Effector CD4-positive, alpha-beta T cell (primary cell): ENCODE results near the gene PTCH2.
"Not testable (repeated sequence)": the region's sequence is repeated elsewhere in the genome, so short reads cannot be mapped to it uniquely, and the experiment has no call there.

ENCODE experiments used
- DNase-seq: peaks from one replicate; pipeline ENCODE4 v3.0.0-alpha.2; 2020

PTCH2 gene

DNA sequence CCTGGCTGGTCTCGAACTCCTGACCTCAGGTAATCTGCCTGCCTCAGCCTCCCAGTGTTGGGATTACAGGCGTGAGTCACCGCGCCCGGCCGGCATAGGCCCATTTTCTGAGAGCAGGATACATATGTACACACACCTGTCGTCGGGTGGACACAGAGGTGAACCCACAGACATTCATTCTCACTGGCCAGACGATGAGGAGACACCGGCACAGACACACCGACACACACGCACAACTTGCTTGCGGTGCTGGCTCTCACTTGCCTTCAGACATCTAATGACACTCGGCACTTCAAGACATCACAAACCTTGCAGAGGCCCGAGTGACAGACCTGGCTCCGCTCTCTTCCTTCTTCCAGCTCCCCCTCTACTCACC lies 579 bp downstream of the PTCH2 start:
- no peak for DNase-seq

DNA sequence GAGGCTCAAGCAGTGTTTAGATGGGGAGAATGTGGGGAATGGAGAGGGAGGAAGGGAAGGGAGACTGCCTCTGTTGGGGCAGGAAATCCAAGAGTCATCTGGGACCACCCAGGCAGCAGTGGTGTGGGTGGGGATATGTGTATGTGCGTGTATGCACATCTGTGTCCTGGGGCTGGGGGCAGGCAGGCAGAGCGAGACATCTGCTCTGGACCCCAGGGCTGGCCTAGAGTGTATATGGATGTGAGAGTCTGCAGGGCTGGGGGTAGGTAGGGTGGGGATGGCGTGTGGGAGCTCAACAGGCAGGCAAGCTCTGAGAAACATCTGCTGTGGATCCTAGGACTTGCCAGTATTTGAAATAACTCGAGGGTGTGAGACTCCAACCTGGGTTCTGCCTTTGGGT lies 3.5 kb downstream of the PTCH2 start:
- no peak for DNase-seq

DNA sequence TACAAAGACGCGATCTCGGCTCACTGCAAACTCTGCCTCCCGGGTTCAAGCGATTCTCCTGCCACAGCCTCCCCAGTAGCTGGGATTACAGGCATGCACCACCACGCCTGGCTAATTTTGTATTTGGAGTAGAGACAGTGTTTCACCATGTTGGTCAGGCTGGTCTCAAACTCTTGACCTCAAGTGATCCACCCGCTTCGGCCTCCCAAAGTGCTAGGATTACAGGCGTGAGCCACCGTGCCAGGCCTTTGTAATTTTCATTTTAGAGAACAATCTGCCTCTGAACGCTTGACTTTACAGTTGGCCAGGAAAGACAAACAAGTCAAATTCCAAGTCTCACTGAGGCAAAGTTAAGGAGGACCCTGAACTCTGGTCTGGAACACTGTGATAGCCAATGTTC lies 4.8 kb downstream of the PTCH2 start:
- not testable (repeated sequence) for DNase-seq

DNA sequence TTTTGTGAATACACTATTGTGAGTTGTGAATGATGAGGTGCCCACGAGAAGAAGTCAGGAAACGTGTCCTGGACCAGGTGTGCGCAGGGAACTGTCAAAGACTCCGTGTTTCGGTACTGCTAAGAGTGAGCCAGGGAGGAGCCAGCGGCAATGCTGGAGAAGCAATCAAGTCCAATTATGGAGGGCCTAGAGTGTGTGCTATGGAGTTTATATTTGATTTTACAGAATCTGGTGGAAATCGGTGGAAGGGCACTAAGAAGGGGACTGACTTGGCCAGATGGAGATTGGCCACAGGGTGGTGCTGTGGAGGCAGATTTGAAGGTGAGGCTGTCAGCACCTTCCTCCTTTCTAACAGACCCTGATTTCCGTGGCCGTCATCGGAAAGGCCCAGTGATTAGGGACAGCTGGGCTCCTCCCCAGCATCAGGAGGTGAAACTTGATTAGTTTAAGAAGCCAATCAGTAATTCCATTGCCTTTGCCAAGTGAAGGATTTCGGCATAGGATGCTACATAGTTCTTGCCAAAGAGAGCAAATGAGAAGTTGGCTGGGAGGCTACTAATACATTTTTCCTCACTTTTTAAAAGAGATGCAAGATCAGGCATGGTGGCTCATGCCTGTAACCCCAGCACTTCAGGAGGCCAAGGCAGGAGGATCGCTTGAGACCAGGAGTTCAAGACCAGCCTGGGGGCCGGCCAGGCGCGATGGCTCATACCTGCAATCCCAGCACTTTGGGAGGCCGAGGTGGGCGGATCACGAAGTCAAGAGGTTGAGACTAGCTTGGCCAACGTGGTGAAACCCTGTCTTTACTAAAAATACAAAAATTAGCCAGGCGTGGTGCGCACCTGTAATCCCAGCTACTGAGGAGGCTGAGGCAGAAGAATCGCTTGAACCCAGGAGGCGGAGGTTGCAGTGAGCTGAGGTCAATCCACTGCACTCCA lies 7.0 kb downstream of the PTCH2 start:
- peak; percentile 80 for DNase-seq

DNA sequence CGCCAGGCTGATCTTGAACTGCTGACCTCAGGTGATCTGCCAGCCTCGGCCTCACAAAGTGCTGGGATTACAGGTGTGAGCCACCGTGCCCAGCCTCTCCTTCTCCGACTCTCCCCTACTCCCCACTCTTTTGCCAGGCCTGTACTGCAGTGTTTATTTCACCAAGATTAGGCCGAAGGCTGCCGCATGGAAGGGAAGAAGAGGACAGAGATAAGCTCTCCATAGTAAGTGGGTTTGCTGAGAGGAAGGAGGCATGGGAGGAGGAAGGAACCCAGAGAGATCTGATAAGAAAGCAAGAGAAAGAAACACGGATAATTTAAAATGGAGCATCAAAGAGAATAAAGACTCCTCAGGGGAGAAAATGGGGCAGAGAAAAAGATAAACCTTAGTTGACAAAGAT lies 8.7 kb downstream of the PTCH2 start:
- no peak for DNase-seq

DNA sequence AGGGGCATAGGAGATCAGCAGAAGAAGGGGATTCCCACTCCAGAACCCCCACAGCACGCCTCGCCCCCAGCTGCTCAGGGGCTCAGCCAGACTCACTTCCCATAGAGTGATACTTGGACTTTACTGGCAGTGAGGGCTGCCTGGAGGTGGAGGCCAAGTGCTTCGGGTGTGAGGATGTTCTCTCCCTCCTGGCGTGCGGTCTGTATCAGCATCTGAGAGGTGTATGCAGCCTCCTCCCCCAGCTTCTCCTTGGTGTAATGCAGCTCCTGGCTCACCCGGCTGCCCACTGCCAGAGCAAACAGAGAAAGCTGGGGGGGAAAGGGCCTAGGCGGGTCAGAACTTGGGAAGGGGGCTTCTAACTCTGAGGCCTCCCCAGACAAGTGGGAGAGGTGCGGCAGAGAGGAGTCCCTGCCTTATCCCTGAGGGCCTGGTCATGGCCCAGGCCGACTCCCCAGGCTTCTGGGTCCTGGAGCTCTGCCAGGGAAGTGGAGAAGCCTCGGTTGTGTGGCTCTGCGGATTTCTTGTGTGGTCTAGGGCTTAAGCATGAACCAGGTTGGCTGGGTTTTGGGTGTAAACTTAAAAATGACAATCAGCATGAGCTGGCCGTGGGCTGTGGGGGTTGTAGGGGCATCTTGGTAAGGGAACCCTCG lies 10.9 kb downstream of the PTCH2 start:
- DNase-seq, result no peak

DNA sequence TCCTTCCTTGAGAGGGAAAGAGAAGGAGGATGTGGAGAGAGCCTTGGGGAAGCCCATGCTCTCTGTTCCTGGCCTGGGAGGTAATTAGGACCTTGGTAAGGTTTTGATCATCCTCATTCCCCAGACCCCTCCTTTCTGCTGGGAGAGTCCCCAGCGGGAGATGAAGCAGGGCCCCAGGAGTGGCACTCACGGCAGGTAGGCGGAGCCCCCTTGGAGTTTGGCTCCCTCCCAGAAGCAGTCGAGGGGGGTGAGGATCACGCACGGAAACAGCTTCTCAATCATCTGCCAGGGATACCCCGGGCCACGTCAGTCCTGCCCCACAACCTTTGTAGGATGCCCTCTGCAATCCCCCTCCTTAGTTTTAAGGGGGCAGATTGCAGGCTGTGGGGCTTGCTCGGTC lies 11.5 kb downstream of the PTCH2 start:
- no peak for DNase-seq

DNA sequence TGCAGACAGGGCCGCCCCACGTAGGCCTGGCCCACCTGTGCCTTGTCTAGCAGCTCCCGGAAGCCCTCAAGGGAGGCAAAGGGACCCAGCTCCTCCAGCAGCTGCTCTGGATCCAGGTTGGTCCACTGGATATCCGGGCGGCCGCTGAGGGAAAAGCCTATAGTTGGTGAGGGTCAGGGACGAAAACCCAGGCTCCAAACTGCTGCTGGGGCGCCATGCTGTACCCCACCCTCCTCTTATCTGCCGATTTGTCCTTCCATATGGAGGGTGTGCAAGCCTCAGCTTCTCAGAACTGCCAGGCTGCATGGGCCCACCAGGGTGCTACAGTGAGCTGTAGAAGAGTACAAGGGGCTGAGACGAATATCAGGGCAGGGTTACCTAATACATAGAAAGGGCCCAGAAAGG lies 12.2 kb downstream of the PTCH2 start:
- DNase-seq, result no peak

DNA sequence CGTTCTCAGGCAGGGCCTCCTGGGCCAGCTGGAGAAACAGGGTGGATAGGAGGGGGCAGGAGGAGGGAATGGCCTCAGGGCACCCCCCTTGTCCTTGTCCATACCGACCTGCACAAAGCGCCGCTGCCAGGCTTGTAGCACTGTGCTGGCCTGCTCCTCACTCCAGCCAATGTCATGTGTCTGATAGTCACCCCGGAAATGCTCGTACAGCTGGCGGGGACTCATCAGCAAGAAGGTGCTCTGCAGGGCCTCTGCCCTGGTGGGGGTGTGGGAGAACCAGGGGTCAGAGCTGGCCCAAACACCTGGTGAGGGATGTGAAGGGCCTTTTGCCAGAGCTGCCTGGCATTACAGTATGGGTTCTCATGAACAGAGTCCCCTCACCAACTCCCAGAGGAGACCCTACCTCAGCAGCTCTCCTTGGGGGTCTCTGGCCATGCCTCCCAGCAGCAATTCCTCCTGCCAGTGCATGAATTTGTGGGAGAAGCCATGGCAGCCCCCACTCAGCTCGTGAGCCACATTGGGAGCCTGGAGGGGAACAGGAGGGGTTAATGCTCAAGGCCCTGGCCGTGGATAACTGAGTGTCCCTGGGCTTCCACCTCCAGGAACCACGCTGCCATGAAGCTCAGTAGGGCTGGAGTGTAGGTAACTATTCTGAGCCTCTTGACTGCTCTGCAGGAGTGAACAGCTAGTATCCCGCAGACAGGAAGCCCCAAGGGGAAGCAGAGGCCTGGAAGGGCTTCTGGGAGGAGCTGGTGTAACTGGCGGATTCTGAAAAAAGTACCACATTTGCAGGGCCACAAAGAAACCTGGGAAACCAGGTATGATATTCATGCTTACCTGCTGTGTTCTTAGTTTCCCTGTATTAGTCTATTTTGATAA lies 13.3 kb downstream of the PTCH2 start:
- DNase-seq, result no peak

DNA sequence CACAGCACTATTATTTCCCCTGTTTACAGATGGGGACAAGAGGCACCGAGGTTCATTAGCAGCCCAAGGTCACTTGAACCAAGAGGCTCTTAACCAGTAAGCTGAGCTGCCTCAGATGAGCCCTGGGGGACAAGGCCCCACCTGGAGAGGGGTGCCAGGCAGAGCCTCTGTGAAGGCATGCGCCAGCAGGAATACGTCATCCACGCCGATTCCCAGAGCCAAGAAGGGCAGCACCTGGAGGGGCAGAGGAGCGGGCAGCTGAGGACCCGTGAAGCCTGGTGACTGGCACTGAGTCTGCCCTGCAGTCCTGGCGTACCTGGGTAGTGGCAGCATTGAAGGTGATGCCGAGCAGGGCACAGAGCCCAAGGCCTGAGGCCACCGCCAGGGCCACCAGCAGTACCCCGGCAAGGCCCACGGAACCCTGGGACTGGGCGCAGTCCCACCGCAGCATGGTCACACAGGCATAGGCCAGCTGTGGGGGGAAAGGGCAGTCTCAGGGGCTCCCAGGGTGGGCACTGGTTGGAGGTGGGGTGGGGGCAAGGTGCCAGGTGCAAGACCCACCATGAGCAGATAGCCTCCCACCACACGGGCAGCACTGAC lies 14.1 kb downstream of the PTCH2 start:
- no peak for DNase-seq

DNA sequence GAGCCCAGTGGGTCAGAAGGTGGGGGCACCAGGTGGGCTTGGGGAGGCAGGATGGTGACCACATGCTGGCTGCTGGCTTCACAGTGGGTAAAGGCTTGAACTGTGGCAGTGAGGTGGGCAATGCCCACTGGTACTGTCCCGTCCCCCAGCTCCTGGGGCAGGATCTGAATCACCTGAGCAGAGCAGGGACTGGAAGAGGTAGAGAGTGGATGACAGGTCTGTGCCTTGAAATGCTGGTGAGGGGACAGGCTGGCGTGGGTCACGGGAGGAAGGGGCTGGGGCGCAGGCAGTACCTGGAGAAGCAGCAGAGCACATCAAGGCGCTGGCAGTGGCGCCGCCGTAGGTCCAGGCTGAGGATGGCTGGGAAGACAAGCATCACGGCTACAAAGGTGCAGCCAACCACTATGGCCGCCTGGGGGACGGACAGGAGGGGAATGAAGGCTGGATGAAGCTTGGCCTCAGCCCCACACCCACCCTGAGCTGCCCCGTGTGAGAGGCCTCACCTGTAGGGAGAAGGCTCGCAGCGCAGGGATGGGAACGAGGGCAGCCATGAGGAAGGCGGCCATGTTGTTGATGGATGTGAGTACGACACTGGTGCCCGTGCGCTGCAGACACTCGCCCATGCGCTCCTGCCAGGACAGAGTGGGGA lies 14.9 kb downstream of the PTCH2 start:
- DNase-seq, result no peak

DNA sequence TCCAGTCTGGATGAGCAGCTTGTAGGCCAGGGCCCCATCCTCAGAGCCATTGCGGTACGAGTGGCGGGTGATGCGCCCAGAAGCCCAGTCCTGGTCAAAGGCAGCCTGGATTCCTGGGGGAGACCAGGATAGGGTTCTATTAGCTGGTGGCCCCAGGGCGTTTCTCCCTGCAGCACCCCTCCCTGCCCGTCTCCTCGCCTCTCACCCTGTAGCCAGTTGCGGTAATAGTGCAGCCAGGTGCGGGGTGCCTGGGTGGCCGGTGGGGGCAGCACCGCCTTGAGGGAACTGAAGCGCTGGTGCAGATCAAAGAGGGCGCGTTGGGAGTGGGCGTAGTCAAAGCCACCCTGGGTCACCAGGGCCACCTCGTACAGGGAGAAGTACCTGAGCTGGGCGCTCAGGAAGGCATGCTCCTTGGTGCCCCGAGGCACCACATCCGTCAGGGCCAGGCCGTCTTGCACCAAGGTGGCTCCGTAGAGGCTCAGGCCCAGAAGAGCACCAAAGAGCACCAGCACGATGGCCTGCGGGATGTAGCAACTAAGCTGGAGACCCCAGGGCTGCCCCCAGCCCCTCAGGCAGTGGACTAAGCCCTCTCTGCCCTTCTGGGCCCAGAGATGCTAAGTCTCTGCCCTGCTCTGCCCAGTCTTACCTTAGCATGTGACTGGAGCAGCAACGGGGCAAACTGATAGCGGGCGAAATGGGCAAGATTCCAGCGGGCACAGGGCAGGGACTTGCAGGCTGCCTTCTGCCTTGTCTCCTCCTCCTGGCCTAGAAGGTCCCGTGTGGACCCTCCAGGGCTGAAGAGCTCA lies 15.7 kb downstream of the PTCH2 start:
- DNase-seq, result no peak

DNA sequence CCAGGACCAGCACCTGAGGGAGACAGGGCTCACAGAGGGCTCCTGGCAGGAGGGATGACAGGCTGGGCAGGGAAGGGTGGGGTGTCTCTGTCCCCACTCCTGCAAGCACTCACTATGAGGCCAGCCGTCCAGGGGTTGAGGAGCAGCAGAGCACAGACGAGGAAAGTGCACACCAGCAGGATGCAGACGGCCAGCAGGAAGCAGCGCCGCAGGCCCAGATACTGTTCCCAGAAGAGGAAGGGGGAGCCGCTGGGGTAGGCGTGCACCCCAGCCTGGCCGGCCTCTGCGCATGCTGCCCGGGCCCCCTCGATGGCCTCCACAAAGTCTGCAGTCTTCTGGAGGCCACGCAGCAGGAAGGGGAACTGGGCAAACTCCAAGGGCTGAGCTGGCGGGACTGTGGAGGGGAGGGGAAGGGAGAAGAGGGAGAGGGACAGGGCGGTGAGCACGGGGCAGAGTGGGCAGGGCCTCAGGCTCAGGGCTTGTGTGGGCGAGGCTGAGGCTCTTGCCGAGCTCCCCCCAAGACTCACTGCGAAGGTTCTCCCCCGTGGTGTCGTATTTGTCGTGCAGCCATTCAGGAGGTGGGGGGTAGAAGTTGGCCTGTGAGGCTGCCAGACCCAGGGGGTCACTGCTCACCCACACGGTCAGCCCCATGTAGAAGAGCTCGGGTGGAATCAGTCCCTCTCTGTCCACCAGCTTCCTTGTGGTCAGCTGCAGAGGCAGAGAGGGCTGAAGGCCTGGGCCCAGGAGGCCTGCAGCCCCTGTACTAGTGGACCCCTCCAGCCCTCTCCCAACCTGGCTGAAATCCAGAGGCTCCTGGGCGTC lies 16.5 kb downstream of the PTCH2 start:
- no peak for DNase-seq

DNA sequence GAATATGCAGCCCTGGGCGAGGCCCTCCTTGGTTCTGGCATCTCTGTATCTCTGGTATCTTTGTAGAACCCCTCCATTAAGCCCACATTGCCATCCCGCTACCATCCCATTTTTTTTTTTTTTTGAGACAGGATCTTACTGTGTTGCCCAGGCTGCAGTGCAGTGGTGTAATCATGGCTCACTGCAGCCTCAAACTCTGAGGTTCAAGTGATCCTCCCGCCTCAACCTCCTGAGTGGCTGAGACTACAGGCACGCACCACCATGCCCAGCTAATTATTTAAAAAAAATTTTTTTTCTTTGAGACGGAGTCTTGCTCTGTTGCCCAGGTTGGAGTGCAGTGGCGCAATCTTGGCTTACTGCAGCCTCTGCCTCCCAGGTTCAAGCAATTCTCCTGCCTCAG lies 18.7 kb downstream of the PTCH2 start:
- not testable (repeated sequence) for DNase-seq

DNA sequence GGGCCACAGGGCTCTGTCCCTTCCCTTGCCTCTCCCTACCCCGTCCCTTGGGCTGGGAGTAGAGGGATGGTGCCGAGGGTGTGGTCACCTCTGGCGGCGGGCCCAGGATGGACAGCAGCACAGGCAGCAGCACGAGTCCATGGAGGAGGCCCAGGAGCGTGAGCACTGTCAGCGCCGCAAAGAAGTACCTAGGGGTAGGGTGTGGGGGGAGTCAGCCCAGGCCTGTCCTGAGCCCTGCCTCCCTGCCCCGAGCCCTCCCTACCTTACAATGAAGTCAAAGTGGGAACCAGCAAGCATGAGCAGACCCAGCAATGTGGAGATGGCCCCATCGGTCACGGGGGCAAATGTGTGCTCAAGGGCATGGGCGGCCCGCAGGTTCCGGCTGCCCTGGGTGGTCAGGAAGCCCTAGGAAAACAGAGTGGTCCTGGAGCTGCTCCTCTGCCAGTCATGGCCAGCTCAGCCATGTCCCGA lies 20.0 kb downstream of the PTCH2 start:
- DNase-seq, result no peak

DNA sequence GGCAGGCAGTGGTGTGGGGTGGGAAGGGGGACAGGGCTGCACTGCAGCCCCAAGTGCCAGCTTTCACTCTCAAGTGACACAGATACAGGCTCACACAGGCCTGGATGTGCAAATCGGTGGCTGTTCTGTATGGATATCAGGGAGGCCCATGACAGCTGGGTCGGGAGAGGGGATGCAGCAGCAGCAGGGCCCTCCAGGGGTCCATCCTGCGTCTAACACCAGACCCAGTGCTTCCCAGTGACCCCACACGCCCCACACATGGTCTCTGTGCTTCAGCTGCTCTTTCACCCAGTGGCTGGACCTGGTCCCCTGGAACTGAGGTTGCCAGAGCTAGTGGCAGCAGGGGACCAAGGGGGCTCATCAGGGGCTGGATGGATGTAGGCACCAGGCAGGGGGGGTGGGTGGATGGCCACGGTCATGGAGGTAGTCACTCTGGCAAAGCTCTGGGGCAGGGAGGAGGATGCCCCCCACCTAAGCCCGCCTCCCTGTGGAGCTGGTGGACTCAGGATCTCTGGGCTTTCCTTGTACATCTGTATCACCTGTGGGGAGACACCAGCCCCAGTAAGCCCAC lies 20.8 kb downstream of the PTCH2 start:
- no peak for DNase-seq

DNA sequence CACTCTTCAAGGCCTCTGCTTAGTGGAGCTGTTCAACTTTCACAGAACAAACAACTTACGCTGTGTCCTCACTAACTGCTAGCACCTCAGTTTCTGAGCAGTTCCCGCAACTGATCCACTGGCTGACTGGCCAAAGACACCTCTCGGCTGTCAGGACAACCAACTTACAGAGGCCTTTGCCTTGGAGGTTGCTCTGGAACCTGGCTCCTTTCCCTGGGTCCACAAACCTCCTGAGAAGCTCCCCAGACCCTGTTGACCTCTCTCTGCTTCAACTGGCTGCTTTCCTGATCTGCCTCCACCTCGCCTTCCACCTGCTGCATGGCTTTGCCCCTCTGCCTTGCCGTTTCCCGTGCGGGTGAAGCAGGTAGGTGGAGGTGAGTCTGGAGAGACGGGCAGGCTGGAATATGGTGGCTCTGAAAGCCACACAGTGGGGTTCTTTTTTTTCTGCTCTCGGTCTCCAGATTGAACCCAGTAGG lies 21.8 kb downstream of the PTCH2 start:
- DNase-seq, result no peak

DNA sequence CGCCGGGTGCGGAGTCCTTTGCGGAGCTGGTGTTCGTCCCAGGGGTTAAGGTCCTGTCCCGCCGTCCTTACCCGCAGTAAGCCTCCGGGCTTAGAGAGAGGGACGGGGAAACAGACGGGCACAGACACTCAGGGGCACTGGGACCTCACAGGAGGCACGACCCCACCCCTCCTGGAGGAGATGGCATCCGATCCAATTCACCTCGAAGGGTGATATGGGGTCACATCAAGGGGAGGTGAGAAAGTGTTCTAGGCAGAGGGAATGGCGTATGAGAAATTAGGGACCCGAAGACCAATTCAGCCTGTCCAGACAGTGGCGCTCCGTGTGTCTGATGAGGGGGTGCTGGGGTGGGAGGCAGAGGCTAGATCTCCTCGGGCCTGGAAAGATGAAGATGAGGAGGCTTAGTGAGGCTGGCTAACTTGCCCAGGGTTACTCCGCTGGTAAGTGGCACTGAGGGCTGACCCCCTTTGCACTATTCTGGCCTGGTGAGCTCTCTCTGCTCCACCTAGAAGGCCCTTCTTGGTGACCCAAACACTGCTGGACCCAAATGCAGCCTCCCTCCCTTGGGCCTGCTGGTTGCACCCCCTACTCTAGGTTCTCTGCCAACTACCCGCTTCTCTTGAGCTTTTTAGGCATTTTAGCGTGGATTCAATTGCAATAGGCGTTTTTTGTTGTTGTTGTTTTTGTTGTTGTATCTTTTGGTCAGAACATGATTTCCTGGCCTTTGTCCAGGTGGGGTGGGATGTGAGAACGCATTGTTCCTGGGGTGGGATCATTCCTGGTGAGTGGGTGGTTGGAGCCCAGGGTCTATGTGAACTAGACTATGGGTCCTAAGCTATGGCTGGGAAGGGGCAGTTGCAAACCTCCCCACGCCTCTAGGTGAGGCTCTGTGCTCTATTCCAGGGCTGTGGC lies 22.5 kb downstream of the PTCH2 start:
- DNase-seq, result no peak
